K562 (cell line): ENCODE measurements around the gene MRPL40. TPM values are rescaled to one million over a fixed set of nuclear protein-coding genes. Genes with fewer than 3 reads are reported as not detected.

Experiments
- PHF8 ChIP-seq: fragments of 200-600 bp; sonication (generic); IDR thresholded peaks from 2 replicates; pipeline ENCODE4 v1.6.1; 2012; ENCODE audit warnings: mixed run types, mild to moderate bottlenecking, inconsistent platforms, low read length, moderate library complexity, borderline replicate concordance
- RHOXF2B ChIP-seq: fragments of 250-450 bp; sonication (Bioruptor Pico); conservative IDR thresholded peaks from 2 replicates; pipeline ENCODE4 v1.5.1; 2021
- SMARCB1 ChIP-seq: IDR thresholded peaks from 2 replicates; pipeline ENCODE4 v1.6.1; 2011; ENCODE audit warnings: improper control_type of control experiment, low read depth; ENCODE audit not compliant: insufficient read length
- polyA plus RNA-seq, 8 experiments: library from polyadenylated mRNA; depleted of rRNA in 4 of 8; stranded (reverse) in 5 of 8; unstranded in 3 of 8; fragments of >200 nt; fragmentation: Nextera tagmentation in 2 of 8; fragmentation: Illumina TruSeq in 1 of 8; extraction: Ambion mirVana in 2 of 8; extraction: Trizol in 1 of 8; gene quantifications; 2 replicates each; pipeline versions ENCODE4 v1.2.1 to v1.2.3, GENCODE V29; 2011 to 2014; ENCODE audit warnings: inconsistent platforms in 1 of 8, missing spikeins in 1 of 8
- total RNA-seq, 7 experiments: library from RNA; depleted of rRNA in 6 of 7; stranded (reverse); fragments of >200 nt in 6 of 7; fragmentation: Illumina TruSeq in 2 of 7; extraction: Trizol in 2 of 7; gene quantifications; 2 replicates each; pipeline versions ENCODE4 v1.2.1 to v1.2.3, GENCODE V29; 2011 to 2021; ENCODE audit warnings: low replicate concordance in 1 of 7
- TF ChIP-seq, protein P1 (sequence below): fragments of 250-450 bp; sonication (Bioruptor Pico); IDR thresholded peaks from 2 replicates; pipeline ENCODE4 v1.9.0; 2021; ENCODE audit warnings: mild to moderate bottlenecking, inconsistent platforms
- TF ChIP-seq, protein P2 (sequence below): fragments of 250-450 bp; sonication (Bioruptor Pico); IDR thresholded peaks from 2 replicates; pipeline ENCODE4 v1.4.0; 2020
- TF ChIP-seq, protein P3 (sequence below): fragments of 250-450 bp; sonication (Bioruptor Pico); IDR thresholded peaks from 2 replicates; pipeline ENCODE4 v1.4.0; 2020; ENCODE audit warnings: mild to moderate bottlenecking, moderate library complexity

Gene MRPL40
- total and polyA plus RNA-seq, 9 of the 15 experiments (the other 6 are each of a cell fraction or from before 2014, with no cell fraction given), result 132 to 652 (median 208) TPM

DNA sequence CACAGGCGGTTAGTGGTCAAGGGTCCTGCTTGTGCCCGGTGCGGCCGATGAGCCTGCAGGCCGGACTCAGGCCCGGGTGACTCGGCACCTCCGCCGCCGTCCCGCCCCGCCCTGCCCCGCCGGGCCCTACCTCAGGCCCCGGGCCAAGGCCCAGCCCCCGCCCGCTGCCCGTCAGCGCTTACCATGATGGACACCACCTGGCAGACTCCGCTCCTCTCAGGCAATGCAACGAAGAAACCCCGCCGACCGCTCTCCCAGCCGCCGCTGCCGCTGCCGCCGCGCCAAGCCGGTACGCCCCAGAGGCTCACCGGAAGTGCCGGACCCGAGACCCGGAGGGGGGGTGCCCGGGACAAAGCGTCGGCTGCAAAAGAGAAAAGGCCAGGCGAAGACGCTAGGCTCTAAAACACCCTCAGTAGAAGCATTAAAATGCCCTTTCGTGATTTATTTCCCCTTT lies 46.6 kb downstream of the MRPL40 start, which contains the start of gene UFD1 (continued):
- TF ChIP-seq, protein P1, sequence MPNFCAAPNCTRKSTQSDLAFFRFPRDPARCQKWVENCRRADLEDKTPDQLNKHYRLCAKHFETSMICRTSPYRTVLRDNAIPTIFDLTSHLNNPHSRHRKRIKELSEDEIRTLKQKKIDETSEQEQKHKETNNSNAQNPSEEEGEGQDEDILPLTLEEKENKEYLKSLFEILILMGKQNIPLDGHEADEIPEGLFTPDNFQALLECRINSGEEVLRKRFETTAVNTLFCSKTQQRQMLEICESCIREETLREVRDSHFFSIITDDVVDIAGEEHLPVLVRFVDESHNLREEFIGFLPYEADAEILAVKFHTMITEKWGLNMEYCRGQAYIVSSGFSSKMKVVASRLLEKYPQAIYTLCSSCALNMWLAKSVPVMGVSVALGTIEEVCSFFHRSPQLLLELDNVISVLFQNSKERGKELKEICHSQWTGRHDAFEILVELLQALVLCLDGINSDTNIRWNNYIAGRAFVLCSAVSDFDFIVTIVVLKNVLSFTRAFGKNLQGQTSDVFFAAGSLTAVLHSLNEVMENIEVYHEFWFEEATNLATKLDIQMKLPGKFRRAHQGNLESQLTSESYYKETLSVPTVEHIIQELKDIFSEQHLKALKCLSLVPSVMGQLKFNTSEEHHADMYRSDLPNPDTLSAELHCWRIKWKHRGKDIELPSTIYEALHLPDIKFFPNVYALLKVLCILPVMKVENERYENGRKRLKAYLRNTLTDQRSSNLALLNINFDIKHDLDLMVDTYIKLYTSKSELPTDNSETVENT (CRISPR knock-in tag), result 0 out of 2 replicates have a peak, but pooled peaks have one; percentile 9
- TF ChIP-seq SMARCB1 (no peak), PHF8 (peak; percentile 93; the same call in 1 of the 2 replicates), RHOXF2B (CRISPR knock-in tag) (no peak)
- TF ChIP-seq, protein P2, sequence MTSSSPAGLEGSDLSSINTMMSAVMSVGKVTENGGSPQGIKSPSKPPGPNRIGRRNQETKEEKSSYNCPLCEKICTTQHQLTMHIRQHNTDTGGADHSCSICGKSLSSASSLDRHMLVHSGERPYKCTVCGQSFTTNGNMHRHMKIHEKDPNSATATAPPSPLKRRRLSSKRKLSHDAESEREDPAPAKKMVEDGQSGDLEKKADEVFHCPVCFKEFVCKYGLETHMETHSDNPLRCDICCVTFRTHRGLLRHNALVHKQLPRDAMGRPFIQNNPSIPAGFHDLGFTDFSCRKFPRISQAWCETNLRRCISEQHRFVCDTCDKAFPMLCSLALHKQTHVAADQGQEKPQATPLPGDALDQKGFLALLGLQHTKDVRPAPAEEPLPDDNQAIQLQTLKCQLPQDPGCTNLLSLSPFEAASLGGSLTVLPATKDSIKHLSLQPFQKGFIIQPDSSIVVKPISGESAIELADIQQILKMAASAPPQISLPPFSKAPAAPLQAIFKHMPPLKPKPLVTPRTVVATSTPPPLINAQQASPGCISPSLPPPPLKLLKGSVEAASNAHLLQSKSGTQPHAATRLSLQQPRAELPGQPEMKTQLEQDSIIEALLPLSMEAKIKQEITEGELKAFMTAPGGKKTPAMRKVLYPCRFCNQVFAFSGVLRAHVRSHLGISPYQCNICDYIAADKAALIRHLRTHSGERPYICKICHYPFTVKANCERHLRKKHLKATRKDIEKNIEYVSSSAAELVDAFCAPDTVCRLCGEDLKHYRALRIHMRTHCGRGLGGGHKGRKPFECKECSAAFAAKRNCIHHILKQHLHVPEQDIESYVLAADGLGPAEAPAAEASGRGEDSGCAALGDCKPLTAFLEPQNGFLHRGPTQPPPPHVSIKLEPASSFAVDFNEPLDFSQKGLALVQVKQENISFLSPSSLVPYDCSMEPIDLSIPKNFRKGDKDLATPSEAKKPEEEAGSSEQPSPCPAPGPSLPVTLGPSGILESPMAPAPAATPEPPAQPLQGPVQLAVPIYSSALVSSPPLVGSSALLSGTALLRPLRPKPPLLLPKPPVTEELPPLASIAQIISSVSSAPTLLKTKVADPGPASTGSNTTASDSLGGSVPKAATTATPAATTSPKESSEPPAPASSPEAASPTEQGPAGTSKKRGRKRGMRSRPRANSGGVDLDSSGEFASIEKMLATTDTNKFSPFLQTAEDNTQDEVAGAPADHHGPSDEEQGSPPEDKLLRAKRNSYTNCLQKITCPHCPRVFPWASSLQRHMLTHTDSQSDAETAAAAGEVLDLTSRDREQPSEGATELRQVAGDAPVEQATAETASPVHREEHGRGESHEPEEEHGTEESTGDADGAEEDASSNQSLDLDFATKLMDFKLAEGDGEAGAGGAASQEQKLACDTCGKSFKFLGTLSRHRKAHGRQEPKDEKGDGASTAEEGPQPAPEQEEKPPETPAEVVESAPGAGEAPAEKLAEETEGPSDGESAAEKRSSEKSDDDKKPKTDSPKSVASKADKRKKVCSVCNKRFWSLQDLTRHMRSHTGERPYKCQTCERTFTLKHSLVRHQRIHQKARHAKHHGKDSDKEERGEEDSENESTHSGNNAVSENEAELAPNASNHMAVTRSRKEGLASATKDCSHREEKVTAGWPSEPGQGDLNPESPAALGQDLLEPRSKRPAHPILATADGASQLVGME, result peak; percentile 7; the same call in 1 of the 2 replicates
- TF ChIP-seq, protein P3, sequence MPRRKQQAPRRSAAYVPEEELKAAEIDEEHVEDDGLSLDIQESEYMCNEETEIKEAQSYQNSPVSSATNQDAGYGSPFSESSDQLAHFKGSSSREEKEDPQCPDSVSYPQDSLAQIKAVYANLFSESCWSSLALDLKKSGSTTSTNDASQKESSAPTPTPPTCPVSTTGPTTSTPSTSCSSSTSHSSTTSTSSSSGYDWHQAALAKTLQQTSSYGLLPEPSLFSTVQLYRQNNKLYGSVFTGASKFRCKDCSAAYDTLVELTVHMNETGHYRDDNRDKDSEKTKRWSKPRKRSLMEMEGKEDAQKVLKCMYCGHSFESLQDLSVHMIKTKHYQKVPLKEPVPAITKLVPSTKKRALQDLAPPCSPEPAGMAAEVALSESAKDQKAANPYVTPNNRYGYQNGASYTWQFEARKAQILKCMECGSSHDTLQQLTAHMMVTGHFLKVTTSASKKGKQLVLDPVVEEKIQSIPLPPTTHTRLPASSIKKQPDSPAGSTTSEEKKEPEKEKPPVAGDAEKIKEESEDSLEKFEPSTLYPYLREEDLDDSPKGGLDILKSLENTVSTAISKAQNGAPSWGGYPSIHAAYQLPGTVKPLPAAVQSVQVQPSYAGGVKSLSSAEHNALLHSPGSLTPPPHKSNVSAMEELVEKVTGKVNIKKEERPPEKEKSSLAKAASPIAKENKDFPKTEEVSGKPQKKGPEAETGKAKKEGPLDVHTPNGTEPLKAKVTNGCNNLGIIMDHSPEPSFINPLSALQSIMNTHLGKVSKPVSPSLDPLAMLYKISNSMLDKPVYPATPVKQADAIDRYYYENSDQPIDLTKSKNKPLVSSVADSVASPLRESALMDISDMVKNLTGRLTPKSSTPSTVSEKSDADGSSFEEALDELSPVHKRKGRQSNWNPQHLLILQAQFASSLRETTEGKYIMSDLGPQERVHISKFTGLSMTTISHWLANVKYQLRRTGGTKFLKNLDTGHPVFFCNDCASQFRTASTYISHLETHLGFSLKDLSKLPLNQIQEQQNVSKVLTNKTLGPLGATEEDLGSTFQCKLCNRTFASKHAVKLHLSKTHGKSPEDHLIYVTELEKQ (CRISPR knock-in tag), result peak; percentile 57; the same call in 1 of the 2 replicates
